Endothelial cell of umbilical vein (primary cell): Measurements from ENCODE around the gene FMNL2. TPM values are rescaled to one million over a fixed set of nuclear protein-coding genes. Genes with fewer than 3 reads are reported as not detected.

Experiments
- BruUV-seq: library from RNA; stranded (reverse); fragments of 400-500 nt; replicated peaks from 2 replicates; lab custom pipeline; 2021; lab: Mats Ljungman, UMichigan
- CTCF ChIA-PET: fragments of 300-600, 350-600 bp; sonication (Branson Sonifier 250); formaldehyde crosslinking; loops from one replicate; lab custom pipeline; 2021; ENCODE audit warnings: antibody characterized with exemption, inconsistent platforms; lab: Charles Lee
- POLR2A ChIA-PET: fragments of 300-600, 350-600 bp; sonication (Branson Sonifier 250); formaldehyde crosslinking; loops from one replicate; lab custom pipeline; 2021; ENCODE audit warnings: antibody characterized with exemption, inconsistent platforms; lab: Charles Lee
- DNase-seq: peaks from one replicate; pipeline ENCODE4 v3.0.0-alpha.2; 2011; ENCODE audit warnings: low read depth, low spot score
- FAIRE-seq: peaks from 2 replicates; lab custom pipeline; 2011; peaks lifted over from hg19 to GRCh38; lab: Jason Lieb, UNC
- H2AFZ ChIP-seq: 2 replicates; pipeline ENCODE4 v1.6.0; 2012; ENCODE audit warnings: low read depth, low read length, control low read depth, inconsistent platforms
- H3K27ac ChIP-seq: 2 replicates; pipeline ENCODE4 v1.5.1; 2011; ENCODE audit warnings: low read depth, mild to moderate bottlenecking, control low read depth, low read length, moderate library complexity; ENCODE audit not compliant: insufficient read depth
- H3K27me3 ChIP-seq, 2 experiments: 2 replicates each; pipeline versions ENCODE4 v1.6.0 to v1.6.1; 2011; ENCODE audit warnings: low read length in 2 of 2, mixed read lengths in 1 of 2; ENCODE audit not compliant: control insufficient read depth in 2 of 2, insufficient read depth in 2 of 2
- H3K36me3 ChIP-seq, 2 experiments: 2 replicates in 1 of 2; 3 replicates in 1 of 2; pipeline ENCODE4 v1.5.1; 2011; ENCODE audit warnings: low read length in 2 of 2, mild to moderate bottlenecking in 1 of 2, moderate library complexity in 1 of 2; ENCODE audit not compliant: control insufficient read depth in 2 of 2, insufficient read depth in 2 of 2; ENCODE audit errors: extremely low read depth in 1 of 2
- H3K4me1 ChIP-seq: 3 replicates; pipeline ENCODE4 v1.5.1; 2011; ENCODE audit warnings: mild to moderate bottlenecking, low read length; ENCODE audit not compliant: control insufficient read depth, insufficient read depth; ENCODE audit errors: extremely low read depth
- H3K4me2 ChIP-seq: 2 replicates; pipeline ENCODE4 v1.6.1; 2011; ENCODE audit warnings: low read length, control low read depth, mixed read lengths; ENCODE audit not compliant: insufficient read depth
- H3K4me3 ChIP-seq, 3 experiments: fragments of 200-600 bp in 1 of 3; sonication (generic), shearing (Covaris generic) in 1 of 3; replicated peaks in 1 of 3; 2 replicates each; pipeline ENCODE4 v1.5.1; 2011 to 2016; ENCODE audit warnings: control low read depth in 3 of 3, low read length in 3 of 3, mild to moderate bottlenecking in 2 of 3, inconsistent platforms in 1 of 3, low read depth in 1 of 3, moderate library complexity in 1 of 3; ENCODE audit not compliant: insufficient read depth in 1 of 3
- H3K79me2 ChIP-seq: 2 replicates; pipeline ENCODE4 v1.6.0; 2012; ENCODE audit warnings: low read length, inconsistent platforms; ENCODE audit not compliant: control insufficient read depth, insufficient read depth
- H3K9ac ChIP-seq: replicated peaks from 2 replicates; pipeline ENCODE3; 2011; ENCODE audit warnings: low read length, control low read depth; ENCODE audit not compliant: insufficient read depth; ENCODE audit errors: extremely low read depth
- H3K9me1 ChIP-seq: replicated peaks from 3 replicates; pipeline ENCODE4 v1.6.0; 2011; ENCODE audit warnings: mild to moderate bottlenecking, low read length; ENCODE audit not compliant: control insufficient read depth, insufficient read depth; ENCODE audit errors: extremely low read depth
- H3K9me3 ChIP-seq: replicated peaks from 2 replicates; pipeline ENCODE4 v1.5.1; 2012; ENCODE audit warnings: low read length, inconsistent platforms; ENCODE audit not compliant: control insufficient read depth, insufficient read depth
- H4K20me1 ChIP-seq: replicated peaks from 2 replicates; pipeline ENCODE3; 2011; ENCODE audit warnings: mild to moderate bottlenecking, low read length; ENCODE audit not compliant: control insufficient read depth, insufficient read depth; ENCODE audit errors: extremely low read depth
- CTCF ChIP-seq, 2 donors: IDR thresholded peaks; 1 replicate in 1 of 2; 2 replicates in 1 of 2; pipeline ENCODE4 v1.5.1; 2011; ENCODE audit warnings: low read length in 2 of 2, mild to moderate bottlenecking in 2 of 2, moderate library complexity in 2 of 2, control low read depth in 1 of 2, inconsistent platforms in 1 of 2, low read depth in 1 of 2; ENCODE audit not compliant: insufficient read depth in 1 of 2; ENCODE audit errors: extremely low read depth in 1 of 2
- EZH2 ChIP-seq: IDR thresholded peaks from 2 replicates; pipeline ENCODE4 v1.6.1; 2012; ENCODE audit warnings: borderline replicate concordance, low read depth, mild to moderate bottlenecking, moderate library complexity, low read length, inconsistent platforms; ENCODE audit not compliant: severe bottlenecking
- FOS ChIP-seq: IDR thresholded peaks from 2 replicates; pipeline ENCODE4 v1.6.1; 2011; ENCODE audit warnings: mild to moderate bottlenecking, low read length, moderate library complexity, borderline replicate concordance; ENCODE audit not compliant: insufficient read depth
- GATA2 ChIP-seq: IDR thresholded peaks from 2 replicates; pipeline ENCODE4 v1.7.0; 2011; ENCODE audit warnings: low read depth, mild to moderate bottlenecking, moderate library complexity, mixed read lengths, low read length; ENCODE audit not compliant: insufficient read length, insufficient read depth
- JUN ChIP-seq: IDR thresholded peaks from 2 replicates; pipeline ENCODE4 v1.6.1; 2011; ENCODE audit warnings: borderline replicate concordance, low read depth; ENCODE audit not compliant: insufficient read length, insufficient read depth
- MYC ChIP-seq: IDR thresholded peaks from one replicate; pipeline ENCODE4 v1.6.1; 2011; ENCODE audit warnings: mild to moderate bottlenecking, low read depth, low read length
- POLR2A ChIP-seq: IDR thresholded peaks from 2 replicates; pipeline ENCODE4 v1.6.1; 2012; ENCODE audit warnings: low read depth, mild to moderate bottlenecking, control low read depth, low read length
- POLR2AphosphoS5 ChIP-seq: IDR thresholded peaks from 2 replicates; pipeline ENCODE4 v1.6.1; 2012; ENCODE audit warnings: low read depth, mild to moderate bottlenecking, control low read depth, low read length, moderate library complexity; ENCODE audit not compliant: insufficient read depth
- dilution Hi-C: fragments of 300-500 bp; cut with MboI; formaldehyde crosslinking; loops from one replicate; pipeline ENCODE4 v1.15.0; 2019; ENCODE audit warnings: low sequenced_read_pairs; ENCODE audit not compliant: extremely low pct_ligation_motif_present
- intact Hi-C: fragments of 100-400 bp; cut with micrococcal nuclease; formaldehyde crosslinking; loops from one replicate; pipeline ENCODE4 v1.10.0; 2022
- polyA plus RNA-seq, 4 experiments: library from polyadenylated mRNA; depleted of rRNA in 3 of 4; stranded (reverse) in 3 of 4; unstranded in 1 of 4; fragments of >200 nt; gene quantifications; 2 replicates each; pipeline versions ENCODE4 v1.2.1 to v1.2.3, GENCODE V29; 2011 to 2012; ENCODE audit warnings: missing spikeins in 1 of 4
- total RNA-seq: library from RNA; stranded (reverse); gene quantifications from 2 replicates; pipeline ENCODE4 v1.2.3, GENCODE V29; 2021
- TF ChIP-seq, protein P1 (sequence below): IDR thresholded peaks from 2 replicates; pipeline ENCODE4 v1.6.1; 2011; ENCODE audit not compliant: insufficient read depth, insufficient read length

FMNL2 gene
- total and polyA plus RNA-seq, 2 donors (not counting 3 experiments of a cell fraction or from before 2014, with no cell fraction given) = 8.3 to 28.0 TPM

GRCh38 chr2:152594022-152594766 lies 259.2 kb downstream of the FMNL2 start:
- POLR2A ChIA-PET = no interaction called here
- no peaks in the 10 kb centered on the region for H3K36me3 ChIP-seq
- no peaks in the 10 kb centered on the region for H3K9me3 ChIP-seq
- no peak overlapping the region for H3K9ac ChIP-seq
- intact Hi-C loops = no loop called here
- H3K4me1 ChIP-seq = no peaks in the 10 kb centered on the region
- no peaks in the 10 kb centered on the region for H3K27me3 ChIP-seq
- H3K27ac ChIP-seq = no peak overlapping the region
- no peak overlapping the region for H3K4me2 ChIP-seq
- BruUV-seq = no TSS peak
- no peaks in the 10 kb centered on the region for H3K79me2 ChIP-seq
- H4K20me1 ChIP-seq = no peaks in the 10 kb centered on the region
- no peak for DNase-seq
- dilution Hi-C loops = no loop called here
- H2AFZ ChIP-seq = no peak overlapping the region
- H3K9me1 ChIP-seq = no peaks in the 10 kb centered on the region
- no peak overlapping the region for H3K4me3 ChIP-seq
- FAIRE-seq = no peak
- TF ChIP-seq FOS (no peak), JUN (no peak), POLR2AphosphoS5 (no peak), GATA2 (no peak), POLR2A (no peak), MYC (no peak), CTCF (IDR thresholded peaks at IDR 0.05; ENCODE audit: extremely low read depth in 1 of 2, insufficient read depth in 1 of 2, low read depth in 1 of 2, low read length in 2 of 2) (no peak), EZH2 (no peak)
- TF ChIP-seq, protein P1, sequence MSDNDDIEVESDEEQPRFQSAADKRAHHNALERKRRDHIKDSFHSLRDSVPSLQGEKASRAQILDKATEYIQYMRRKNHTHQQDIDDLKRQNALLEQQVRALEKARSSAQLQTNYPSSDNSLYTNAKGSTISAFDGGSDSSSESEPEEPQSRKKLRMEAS = no peak
- CTCF ChIA-PET = no interaction called here
